ENCODE results near the gene TNFRSF14.

Gene TNFRSF14

GRCh38 chr1:2587860-2588571 lies 31.8 kb downstream of the TNFRSF14 start:
- no peak for DNase-seq (ENCODE audit: low read depth)

GRCh38 chr1:2588661-2589430 lies 32.7 kb downstream of the TNFRSF14 start:
- no peak for DNase-seq (ENCODE audit: low read depth)

GRCh38 chr1:2589431-2590232 lies 33.5 kb downstream of the TNFRSF14 start:
- DNase-seq (ENCODE audit: low read depth) = no peak

GRCh38 chr1:2590233-2591141 lies 34.3 kb downstream of the TNFRSF14 start:
- DNase-seq (ENCODE audit: low read depth) = no peak

GRCh38 chr1:2591233-2591580 lies 35.0 kb downstream of the TNFRSF14 start:
- no peak for DNase-seq (ENCODE audit: low read depth)

- no peak for DNase-seq (ENCODE audit: low read depth)
Observed at GRCh38 chr1:2591581-2592261, 35.5 kb downstream of the TNFRSF14 start.

- DNase-seq (ENCODE audit: low read depth) = no peak
Observed at GRCh38 chr1:2592672-2593071, 36.5 kb downstream of the TNFRSF14 start.

- no peak for DNase-seq (ENCODE audit: low read depth)
Observed at GRCh38 chr1:2593251-2593878, 37.2 kb downstream of the TNFRSF14 start.

- no peak for DNase-seq (ENCODE audit: low read depth)
Observed at GRCh38 chr1:2594001-2594640, 38.0 kb downstream of the TNFRSF14 start.

GRCh38 chr1:2594641-2595131 lies 38.5 kb downstream of the TNFRSF14 start:
- DNase-seq (ENCODE audit: low read depth) = no peak

- DNase-seq (ENCODE audit: low read depth) = no peak
Observed at GRCh38 chr1:2595261-2595811, 39.2 kb downstream of the TNFRSF14 start.

- no peak for DNase-seq (ENCODE audit: low read depth)
Observed at GRCh38 chr1:2595812-2596529, 39.8 kb downstream of the TNFRSF14 start.

- DNase-seq (ENCODE audit: low read depth) = no peak
Observed at GRCh38 chr1:2596530-2597333, 40.6 kb downstream of the TNFRSF14 start.

- DNase-seq (ENCODE audit: low read depth) = no peak
Observed at GRCh38 chr1:2597441-2598328, 41.5 kb downstream of the TNFRSF14 start.

GRCh38 chr1:2598329-2598931 lies 42.3 kb downstream of the TNFRSF14 start:
- DNase-seq (ENCODE audit: low read depth) = no peak

GRCh38 chr1:2601721-2602303 lies 45.6 kb downstream of the TNFRSF14 start:
- DNase-seq (ENCODE audit: low read depth) = no peak
